ENCODE measurements around the gene RMDN2.

DNA sequence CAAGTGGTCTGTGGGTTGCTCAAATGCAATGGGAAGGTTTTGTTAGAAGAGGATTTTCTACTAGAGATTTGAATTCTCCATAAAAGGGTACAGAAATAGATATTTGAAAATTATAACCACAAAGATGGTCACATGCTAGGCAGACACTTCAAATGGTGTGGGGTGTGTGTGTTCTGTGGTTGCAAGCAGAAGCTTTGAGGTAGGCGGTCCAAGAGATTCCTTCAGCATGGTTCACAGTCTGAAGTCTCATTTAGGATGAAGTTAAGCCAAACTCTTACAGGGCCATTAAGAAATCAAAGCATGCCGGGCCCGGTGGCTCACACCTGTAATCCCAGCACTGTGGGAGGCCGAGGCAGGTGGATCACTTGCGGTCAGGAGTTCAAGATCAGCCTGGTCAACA lies 38.3 kb upstream of the RMDN2 start:
- TF ChIP-seq POLR2A (IDR thresholded peaks at IDR 0.05; ENCODE audit: low read length), result no peak
- TF ChIP-seq GATA1 (IDR thresholded peaks at IDR 0.05; ENCODE audit: low read depth, low read length), result no peak
